ENCODE data around the gene ELMO3. TPM values are rescaled to one million over a fixed set of nuclear protein-coding genes. Genes with fewer than 3 reads are reported as not detected.

ELMO3 gene
- total and polyA plus RNA-seq, 2 of the 13 experiments (the other 11 are each of a cell fraction or from before 2014, with no cell fraction given), result 2.6 to 4.0 TPM

DNA sequence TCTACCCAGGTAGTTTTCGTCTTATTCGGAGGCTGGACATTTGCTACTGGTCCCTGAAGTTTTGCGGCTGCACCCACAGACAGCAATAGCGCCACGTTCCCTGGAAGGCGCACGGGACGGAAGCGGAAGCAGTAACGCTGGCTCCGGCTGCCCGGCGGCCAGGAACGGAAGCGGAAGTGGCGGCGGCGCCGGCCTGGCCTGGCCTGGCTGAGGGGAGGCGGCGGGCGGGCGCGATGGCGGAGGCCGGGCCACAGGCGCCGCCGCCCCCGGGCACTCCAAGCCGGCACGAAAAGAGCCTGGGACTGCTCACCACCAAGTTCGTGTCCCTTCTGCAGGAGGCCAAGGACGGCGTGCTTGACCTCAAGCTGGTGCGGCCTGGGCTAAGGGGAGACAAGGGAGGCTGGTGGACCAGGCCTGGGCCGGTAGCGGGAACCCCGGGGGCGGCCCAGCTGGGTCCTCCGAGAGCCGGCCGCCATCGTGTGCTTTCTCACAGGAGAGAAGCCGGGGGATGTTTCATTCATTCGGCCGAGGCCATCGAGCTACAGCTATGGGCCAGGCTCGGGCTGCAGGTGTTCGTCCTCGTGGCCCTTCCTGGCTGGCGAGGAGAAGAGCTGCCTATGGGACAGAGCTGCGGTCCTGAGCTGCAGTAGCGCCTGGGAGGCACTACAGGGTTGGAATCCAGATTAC, 6.8 kb upstream of the ELMO3 start, which contains the start of gene E2F4 (continued):
- 0 out of 2 replicates have a peak, but pooled peaks have one; percentile 47 for TF ChIP-seq RFX5 (IDR thresholded peaks at IDR 0.05; ENCODE audit: low read depth, low read length)
- TF ChIP-seq, protein P1, sequence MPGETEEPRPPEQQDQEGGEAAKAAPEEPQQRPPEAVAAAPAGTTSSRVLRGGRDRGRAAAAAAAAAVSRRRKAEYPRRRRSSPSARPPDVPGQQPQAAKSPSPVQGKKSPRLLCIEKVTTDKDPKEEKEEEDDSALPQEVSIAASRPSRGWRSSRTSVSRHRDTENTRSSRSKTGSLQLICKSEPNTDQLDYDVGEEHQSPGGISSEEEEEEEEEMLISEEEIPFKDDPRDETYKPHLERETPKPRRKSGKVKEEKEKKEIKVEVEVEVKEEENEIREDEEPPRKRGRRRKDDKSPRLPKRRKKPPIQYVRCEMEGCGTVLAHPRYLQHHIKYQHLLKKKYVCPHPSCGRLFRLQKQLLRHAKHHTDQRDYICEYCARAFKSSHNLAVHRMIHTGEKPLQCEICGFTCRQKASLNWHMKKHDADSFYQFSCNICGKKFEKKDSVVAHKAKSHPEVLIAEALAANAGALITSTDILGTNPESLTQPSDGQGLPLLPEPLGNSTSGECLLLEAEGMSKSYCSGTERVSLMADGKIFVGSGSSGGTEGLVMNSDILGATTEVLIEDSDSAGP (CRISPR knock-in tag; IDR thresholded peaks at IDR 0.05; ENCODE audit: borderline replicate concordance), result peak; percentile 44; the same call in 1 of the 2 replicates
- peak; percentile 85 for TF ChIP-seq TMF1 (CRISPR knock-in tag; IDR thresholded peaks at IDR 0.05; ENCODE audit: low read depth)
- TF ChIP-seq NFRKB (IDR thresholded peaks at IDR 0.05), result no peak
- TF ChIP-seq ZNF552 (CRISPR knock-in tag; IDR thresholded peaks at IDR 0.05; ENCODE audit: borderline replicate concordance), result no peak
- TF ChIP-seq REPIN1 (CRISPR knock-in tag; IDR thresholded peaks at IDR 0.05; ENCODE audit: borderline replicate concordance, low read depth), result peak; percentile 88
- no peak for TF ChIP-seq ZBTB1 (CRISPR knock-in tag; IDR thresholded peaks at IDR 0.05; ENCODE audit: borderline replicate concordance)
- TF ChIP-seq, protein P2, sequence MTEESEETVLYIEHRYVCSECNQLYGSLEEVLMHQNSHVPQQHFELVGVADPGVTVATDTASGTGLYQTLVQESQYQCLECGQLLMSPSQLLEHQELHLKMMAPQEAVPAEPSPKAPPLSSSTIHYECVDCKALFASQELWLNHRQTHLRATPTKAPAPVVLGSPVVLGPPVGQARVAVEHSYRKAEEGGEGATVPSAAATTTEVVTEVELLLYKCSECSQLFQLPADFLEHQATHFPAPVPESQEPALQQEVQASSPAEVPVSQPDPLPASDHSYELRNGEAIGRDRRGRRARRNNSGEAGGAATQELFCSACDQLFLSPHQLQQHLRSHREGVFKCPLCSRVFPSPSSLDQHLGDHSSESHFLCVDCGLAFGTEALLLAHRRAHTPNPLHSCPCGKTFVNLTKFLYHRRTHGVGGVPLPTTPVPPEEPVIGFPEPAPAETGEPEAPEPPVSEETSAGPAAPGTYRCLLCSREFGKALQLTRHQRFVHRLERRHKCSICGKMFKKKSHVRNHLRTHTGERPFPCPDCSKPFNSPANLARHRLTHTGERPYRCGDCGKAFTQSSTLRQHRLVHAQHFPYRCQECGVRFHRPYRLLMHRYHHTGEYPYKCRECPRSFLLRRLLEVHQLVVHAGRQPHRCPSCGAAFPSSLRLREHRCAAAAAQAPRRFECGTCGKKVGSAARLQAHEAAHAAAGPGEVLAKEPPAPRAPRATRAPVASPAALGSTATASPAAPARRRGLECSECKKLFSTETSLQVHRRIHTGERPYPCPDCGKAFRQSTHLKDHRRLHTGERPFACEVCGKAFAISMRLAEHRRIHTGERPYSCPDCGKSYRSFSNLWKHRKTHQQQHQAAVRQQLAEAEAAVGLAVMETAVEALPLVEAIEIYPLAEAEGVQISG (CRISPR knock-in tag; IDR thresholded peaks at IDR 0.05), result peak; percentile 97
- no peak for TF ChIP-seq TOE1 (CRISPR knock-in tag; IDR thresholded peaks at IDR 0.05)
- no peak for TF ChIP-seq ZNF207 (IDR thresholded peaks at IDR 0.05; ENCODE audit: borderline replicate concordance)
- TF ChIP-seq, protein P3, sequence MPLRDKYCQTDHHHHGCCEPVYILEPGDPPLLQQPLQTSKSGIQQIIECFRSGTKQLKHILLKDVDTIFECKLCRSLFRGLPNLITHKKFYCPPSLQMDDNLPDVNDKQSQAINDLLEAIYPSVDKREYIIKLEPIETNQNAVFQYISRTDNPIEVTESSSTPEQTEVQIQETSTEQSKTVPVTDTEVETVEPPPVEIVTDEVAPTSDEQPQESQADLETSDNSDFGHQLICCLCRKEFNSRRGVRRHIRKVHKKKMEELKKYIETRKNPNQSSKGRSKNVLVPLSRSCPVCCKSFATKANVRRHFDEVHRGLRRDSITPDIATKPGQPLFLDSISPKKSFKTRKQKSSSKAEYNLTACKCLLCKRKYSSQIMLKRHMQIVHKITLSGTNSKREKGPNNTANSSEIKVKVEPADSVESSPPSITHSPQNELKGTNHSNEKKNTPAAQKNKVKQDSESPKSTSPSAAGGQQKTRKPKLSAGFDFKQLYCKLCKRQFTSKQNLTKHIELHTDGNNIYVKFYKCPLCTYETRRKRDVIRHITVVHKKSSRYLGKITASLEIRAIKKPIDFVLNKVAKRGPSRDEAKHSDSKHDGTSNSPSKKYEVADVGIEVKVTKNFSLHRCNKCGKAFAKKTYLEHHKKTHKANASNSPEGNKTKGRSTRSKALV (CRISPR knock-in tag; IDR thresholded peaks at IDR 0.05), result peak; percentile 83
- 0 out of 2 replicates have a peak, but pooled peaks have one; percentile 32 for TF ChIP-seq SMAD3 (CRISPR knock-in tag; IDR thresholded peaks at IDR 0.05)
- TF ChIP-seq EP300 (IDR thresholded peaks at IDR 0.05; ENCODE audit: low read depth in 2 of 2, low read length in 2 of 2), result no peak
- TF ChIP-seq EP300 (CRISPR knock-in tag; IDR thresholded peaks at IDR 0.05; ENCODE audit: borderline replicate concordance), result no peak
- TF ChIP-seq, protein P4, sequence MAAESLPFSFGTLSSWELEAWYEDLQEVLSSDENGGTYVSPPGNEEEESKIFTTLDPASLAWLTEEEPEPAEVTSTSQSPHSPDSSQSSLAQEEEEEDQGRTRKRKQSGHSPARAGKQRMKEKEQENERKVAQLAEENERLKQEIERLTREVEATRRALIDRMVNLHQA (CRISPR knock-in tag; IDR thresholded peaks at IDR 0.05), result no peak
- peak; percentile 38; the same call in 1 of the 2 replicates for TF ChIP-seq CEBPG (CRISPR knock-in tag; IDR thresholded peaks at IDR 0.05)
- TF ChIP-seq MBNL3 (CRISPR knock-in tag; conservative IDR thresholded peaks at IDR 0.05), result no peak
- TF ChIP-seq, protein P5, sequence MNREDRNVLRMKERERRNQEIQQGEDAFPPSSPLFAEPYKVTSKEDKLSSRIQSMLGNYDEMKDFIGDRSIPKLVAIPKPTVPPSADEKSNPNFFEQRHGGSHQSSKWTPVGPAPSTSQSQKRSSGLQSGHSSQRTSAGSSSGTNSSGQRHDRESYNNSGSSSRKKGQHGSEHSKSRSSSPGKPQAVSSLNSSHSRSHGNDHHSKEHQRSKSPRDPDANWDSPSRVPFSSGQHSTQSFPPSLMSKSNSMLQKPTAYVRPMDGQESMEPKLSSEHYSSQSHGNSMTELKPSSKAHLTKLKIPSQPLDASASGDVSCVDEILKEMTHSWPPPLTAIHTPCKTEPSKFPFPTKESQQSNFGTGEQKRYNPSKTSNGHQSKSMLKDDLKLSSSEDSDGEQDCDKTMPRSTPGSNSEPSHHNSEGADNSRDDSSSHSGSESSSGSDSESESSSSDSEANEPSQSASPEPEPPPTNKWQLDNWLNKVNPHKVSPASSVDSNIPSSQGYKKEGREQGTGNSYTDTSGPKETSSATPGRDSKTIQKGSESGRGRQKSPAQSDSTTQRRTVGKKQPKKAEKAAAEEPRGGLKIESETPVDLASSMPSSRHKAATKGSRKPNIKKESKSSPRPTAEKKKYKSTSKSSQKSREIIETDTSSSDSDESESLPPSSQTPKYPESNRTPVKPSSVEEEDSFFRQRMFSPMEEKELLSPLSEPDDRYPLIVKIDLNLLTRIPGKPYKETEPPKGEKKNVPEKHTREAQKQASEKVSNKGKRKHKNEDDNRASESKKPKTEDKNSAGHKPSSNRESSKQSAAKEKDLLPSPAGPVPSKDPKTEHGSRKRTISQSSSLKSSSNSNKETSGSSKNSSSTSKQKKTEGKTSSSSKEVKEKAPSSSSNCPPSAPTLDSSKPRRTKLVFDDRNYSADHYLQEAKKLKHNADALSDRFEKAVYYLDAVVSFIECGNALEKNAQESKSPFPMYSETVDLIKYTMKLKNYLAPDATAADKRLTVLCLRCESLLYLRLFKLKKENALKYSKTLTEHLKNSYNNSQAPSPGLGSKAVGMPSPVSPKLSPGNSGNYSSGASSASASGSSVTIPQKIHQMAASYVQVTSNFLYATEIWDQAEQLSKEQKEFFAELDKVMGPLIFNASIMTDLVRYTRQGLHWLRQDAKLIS (CRISPR knock-in tag; IDR thresholded peaks at IDR 0.05), result no peak
- no peak; the same call in 1 of the 2 replicates for TF ChIP-seq ESRRA (CRISPR knock-in tag; IDR thresholded peaks at IDR 0.05; ENCODE audit: low read depth)
- TF ChIP-seq RFXANK (CRISPR knock-in tag; IDR thresholded peaks at IDR 0.05), result no peak

Measured in HepG2 (cell line).